ENCODE measurements around the gene FOXN1.
A peak's percentile ranks its signal among the peaks of the same experiment; 100 is the strongest.
"Not testable (repeated sequence)": the region's sequence is repeated elsewhere in the genome, so short reads cannot be mapped to it uniquely, and the experiment has no call there.

Gene FOXN1

GRCh38 chr17:28573966-28574480 lies 67.9 kb downstream of the FOXN1 start:
- no peak for DNase-seq (ENCODE audit: low read depth)

GRCh38 chr17:28574526-28574925 lies 68.4 kb downstream of the FOXN1 start:
- no peak for DNase-seq (ENCODE audit: low read depth)

GRCh38 chr17:28575126-28575795 lies 69.1 kb downstream of the FOXN1 start:
- DNase-seq (ENCODE audit: low read depth), result no peak

GRCh38 chr17:28576016-28576415 lies 69.9 kb downstream of the FOXN1 start:
- DNase-seq (ENCODE audit: low read depth), result not testable (repeated sequence)

GRCh38 chr17:28576758-28577465 lies 70.8 kb downstream of the FOXN1 start, which contains the start of gene ALDOC:
TSS of gene ALDOC (minus strand) at chr17:28576895. CDS start at chr17:28575532, 1,363 bp downstream.
- DNase-seq (ENCODE audit: low read depth), result peak; percentile 93

GRCh38 chr17:28577466-28577824 lies 71.3 kb downstream of the FOXN1 start:
- no peak for DNase-seq (ENCODE audit: low read depth)

- no peak for DNase-seq (ENCODE audit: low read depth)
Observed at GRCh38 chr17:28578246-28579195, 72.4 kb downstream of the FOXN1 start.

- DNase-seq (ENCODE audit: low read depth), result no peak
Observed at GRCh38 chr17:28579526-28579925, 73.4 kb downstream of the FOXN1 start.

- DNase-seq (ENCODE audit: low read depth), result no peak
Observed at GRCh38 chr17:28580959-28581358, 74.8 kb downstream of the FOXN1 start.

- no peak for DNase-seq (ENCODE audit: low read depth)
Observed at GRCh38 chr17:28582513-28582912, 76.4 kb downstream of the FOXN1 start.

GRCh38 chr17:28584434-28584833 lies 78.3 kb downstream of the FOXN1 start:
- no peak for DNase-seq (ENCODE audit: low read depth)

GRCh38 chr17:28585851-28586250 lies 79.7 kb downstream of the FOXN1 start:
- DNase-seq (ENCODE audit: low read depth), result no peak

Measured in EH (cell line).